ENCODE measurements around the gene NRIP3. TPM values are rescaled to one million over a fixed set of nuclear protein-coding genes. Genes with fewer than 3 reads are reported as not detected.

Gene NRIP3
- total and polyA plus RNA-seq, 9 of the 15 experiments (the other 6 are each of a cell fraction or from before 2014, with no cell fraction given) = 4.4 to 18.7 (median 11.6) TPM

DNA sequence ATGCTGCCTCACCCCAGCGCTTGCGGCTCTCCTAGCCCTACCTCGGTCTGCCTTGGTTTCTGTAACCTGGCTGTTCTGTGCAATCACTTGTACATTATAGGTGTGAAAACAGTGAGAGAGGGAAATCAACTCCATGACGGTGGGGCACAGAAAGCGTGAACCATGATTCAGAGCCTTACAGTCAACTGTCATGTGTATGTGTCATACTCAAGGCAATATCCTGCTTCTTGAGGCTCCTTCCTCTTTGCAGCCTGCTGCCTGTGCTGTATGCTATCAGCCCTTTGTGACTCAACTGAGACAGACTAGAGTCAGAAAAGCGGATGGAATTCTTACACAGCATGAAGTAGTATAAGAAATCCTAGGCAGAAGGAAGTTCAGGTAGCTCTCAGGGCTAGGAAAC lies 2.1 kb downstream of the NRIP3 start (continued):
- TF ChIP-seq, protein P1, sequence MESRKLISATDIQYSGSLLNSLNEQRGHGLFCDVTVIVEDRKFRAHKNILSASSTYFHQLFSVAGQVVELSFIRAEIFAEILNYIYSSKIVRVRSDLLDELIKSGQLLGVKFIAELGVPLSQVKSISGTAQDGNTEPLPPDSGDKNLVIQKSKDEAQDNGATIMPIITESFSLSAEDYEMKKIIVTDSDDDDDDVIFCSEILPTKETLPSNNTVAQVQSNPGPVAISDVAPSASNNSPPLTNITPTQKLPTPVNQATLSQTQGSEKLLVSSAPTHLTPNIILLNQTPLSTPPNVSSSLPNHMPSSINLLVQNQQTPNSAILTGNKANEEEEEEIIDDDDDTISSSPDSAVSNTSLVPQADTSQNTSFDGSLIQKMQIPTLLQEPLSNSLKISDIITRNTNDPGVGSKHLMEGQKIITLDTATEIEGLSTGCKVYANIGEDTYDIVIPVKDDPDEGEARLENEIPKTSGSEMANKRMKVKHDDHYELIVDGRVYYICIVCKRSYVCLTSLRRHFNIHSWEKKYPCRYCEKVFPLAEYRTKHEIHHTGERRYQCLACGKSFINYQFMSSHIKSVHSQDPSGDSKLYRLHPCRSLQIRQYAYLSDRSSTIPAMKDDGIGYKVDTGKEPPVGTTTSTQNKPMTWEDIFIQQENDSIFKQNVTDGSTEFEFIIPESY (CRISPR knock-in tag; IDR thresholded peaks at IDR 0.05) = no peak
- TF ChIP-seq MXI1 (IDR thresholded peaks at IDR 0.05; ENCODE audit: low read depth, low read length) (no peak), ZNF354B (CRISPR knock-in tag; IDR thresholded peaks at IDR 0.05) (no peak), HDAC8 (tag; IDR thresholded peaks at IDR 0.05) (no peak), EGR1 (conservative IDR thresholded peaks at IDR 0.05) (no peak), SMARCE1 (IDR thresholded peaks at IDR 0.05) (peak; percentile 74), ELF4 (CRISPR knock-in tag; IDR thresholded peaks at IDR 0.05) (no peak), JUN (IDR thresholded peaks at IDR 0.05; ENCODE audit: borderline replicate concordance, low read depth, low read length) (peak; percentile 77), JUN (CRISPR knock-in tag; IDR thresholded peaks at IDR 0.05; ENCODE audit: borderline replicate concordance) (no peak), THRAP3 (IDR thresholded peaks at IDR 0.05; ENCODE audit: borderline replicate concordance) (no peak), SMARCC2 (IDR thresholded peaks at IDR 0.05; ENCODE audit: low read depth) (peak; percentile 61), RCOR1 (IDR thresholded peaks at IDR 0.05; ENCODE audit: borderline replicate concordance in 1 of 2, low read depth in 2 of 2, low read length in 2 of 2) (no peak), ZNF239 (CRISPR knock-in tag; IDR thresholded peaks at IDR 0.05) (no peak), NR1H2 (CRISPR knock-in tag; IDR thresholded peaks at IDR 0.05) (no peak), PHF8 (IDR thresholded peaks at IDR 0.05; ENCODE audit: borderline replicate concordance, low read length) (no peak), SETDB1 (IDR thresholded peaks at IDR 0.05; ENCODE audit: low read length) (no peak)
- TF ChIP-seq, protein P2, sequence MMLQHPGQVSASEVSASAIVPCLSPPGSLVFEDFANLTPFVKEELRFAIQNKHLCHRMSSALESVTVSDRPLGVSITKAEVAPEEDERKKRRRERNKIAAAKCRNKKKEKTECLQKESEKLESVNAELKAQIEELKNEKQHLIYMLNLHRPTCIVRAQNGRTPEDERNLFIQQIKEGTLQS (IDR thresholded peaks at IDR 0.05) = peak; percentile 81
- TF ChIP-seq, protein P2 (CRISPR knock-in tag; conservative IDR thresholded peaks at IDR 0.05) = no peak
- TF ChIP-seq, protein P3, sequence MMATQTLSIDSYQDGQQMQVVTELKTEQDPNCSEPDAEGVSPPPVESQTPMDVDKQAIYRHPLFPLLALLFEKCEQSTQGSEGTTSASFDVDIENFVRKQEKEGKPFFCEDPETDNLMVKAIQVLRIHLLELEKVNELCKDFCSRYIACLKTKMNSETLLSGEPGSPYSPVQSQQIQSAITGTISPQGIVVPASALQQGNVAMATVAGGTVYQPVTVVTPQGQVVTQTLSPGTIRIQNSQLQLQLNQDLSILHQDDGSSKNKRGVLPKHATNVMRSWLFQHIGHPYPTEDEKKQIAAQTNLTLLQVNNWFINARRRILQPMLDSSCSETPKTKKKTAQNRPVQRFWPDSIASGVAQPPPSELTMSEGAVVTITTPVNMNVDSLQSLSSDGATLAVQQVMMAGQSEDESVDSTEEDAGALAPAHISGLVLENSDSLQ (IDR thresholded peaks at IDR 0.05) = peak; percentile 52; the same call in 1 of the 2 replicates
- TF ChIP-seq, protein P4, sequence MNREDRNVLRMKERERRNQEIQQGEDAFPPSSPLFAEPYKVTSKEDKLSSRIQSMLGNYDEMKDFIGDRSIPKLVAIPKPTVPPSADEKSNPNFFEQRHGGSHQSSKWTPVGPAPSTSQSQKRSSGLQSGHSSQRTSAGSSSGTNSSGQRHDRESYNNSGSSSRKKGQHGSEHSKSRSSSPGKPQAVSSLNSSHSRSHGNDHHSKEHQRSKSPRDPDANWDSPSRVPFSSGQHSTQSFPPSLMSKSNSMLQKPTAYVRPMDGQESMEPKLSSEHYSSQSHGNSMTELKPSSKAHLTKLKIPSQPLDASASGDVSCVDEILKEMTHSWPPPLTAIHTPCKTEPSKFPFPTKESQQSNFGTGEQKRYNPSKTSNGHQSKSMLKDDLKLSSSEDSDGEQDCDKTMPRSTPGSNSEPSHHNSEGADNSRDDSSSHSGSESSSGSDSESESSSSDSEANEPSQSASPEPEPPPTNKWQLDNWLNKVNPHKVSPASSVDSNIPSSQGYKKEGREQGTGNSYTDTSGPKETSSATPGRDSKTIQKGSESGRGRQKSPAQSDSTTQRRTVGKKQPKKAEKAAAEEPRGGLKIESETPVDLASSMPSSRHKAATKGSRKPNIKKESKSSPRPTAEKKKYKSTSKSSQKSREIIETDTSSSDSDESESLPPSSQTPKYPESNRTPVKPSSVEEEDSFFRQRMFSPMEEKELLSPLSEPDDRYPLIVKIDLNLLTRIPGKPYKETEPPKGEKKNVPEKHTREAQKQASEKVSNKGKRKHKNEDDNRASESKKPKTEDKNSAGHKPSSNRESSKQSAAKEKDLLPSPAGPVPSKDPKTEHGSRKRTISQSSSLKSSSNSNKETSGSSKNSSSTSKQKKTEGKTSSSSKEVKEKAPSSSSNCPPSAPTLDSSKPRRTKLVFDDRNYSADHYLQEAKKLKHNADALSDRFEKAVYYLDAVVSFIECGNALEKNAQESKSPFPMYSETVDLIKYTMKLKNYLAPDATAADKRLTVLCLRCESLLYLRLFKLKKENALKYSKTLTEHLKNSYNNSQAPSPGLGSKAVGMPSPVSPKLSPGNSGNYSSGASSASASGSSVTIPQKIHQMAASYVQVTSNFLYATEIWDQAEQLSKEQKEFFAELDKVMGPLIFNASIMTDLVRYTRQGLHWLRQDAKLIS (CRISPR knock-in tag; IDR thresholded peaks at IDR 0.05) = no peak
- TF ChIP-seq, protein P5, sequence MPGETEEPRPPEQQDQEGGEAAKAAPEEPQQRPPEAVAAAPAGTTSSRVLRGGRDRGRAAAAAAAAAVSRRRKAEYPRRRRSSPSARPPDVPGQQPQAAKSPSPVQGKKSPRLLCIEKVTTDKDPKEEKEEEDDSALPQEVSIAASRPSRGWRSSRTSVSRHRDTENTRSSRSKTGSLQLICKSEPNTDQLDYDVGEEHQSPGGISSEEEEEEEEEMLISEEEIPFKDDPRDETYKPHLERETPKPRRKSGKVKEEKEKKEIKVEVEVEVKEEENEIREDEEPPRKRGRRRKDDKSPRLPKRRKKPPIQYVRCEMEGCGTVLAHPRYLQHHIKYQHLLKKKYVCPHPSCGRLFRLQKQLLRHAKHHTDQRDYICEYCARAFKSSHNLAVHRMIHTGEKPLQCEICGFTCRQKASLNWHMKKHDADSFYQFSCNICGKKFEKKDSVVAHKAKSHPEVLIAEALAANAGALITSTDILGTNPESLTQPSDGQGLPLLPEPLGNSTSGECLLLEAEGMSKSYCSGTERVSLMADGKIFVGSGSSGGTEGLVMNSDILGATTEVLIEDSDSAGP (CRISPR knock-in tag; IDR thresholded peaks at IDR 0.05) = no peak

All from K562 (cell line).